Measurements from ENCODE around the gene TLL2.

GRCh38 chr10:96413151-96413787 lies 100.5 kb downstream of the TLL2 start:
- TF ChIP-seq, protein P1, sequence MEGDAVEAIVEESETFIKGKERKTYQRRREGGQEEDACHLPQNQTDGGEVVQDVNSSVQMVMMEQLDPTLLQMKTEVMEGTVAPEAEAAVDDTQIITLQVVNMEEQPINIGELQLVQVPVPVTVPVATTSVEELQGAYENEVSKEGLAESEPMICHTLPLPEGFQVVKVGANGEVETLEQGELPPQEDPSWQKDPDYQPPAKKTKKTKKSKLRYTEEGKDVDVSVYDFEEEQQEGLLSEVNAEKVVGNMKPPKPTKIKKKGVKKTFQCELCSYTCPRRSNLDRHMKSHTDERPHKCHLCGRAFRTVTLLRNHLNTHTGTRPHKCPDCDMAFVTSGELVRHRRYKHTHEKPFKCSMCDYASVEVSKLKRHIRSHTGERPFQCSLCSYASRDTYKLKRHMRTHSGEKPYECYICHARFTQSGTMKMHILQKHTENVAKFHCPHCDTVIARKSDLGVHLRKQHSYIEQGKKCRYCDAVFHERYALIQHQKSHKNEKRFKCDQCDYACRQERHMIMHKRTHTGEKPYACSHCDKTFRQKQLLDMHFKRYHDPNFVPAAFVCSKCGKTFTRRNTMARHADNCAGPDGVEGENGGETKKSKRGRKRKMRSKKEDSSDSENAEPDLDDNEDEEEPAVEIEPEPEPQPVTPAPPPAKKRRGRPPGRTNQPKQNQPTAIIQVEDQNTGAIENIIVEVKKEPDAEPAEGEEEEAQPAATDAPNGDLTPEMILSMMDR (IDR thresholded peaks at IDR 0.05): peak in 1 of 4 experiments; percentile 12
- TF ChIP-seq POLR2A (IDR thresholded peaks at IDR 0.05) (no peak), EP300 (IDR thresholded peaks at IDR 0.05) (no peak)

Measured in gastroesophageal sphincter (tissue), 3 donors.